ENCODE results near the gene PLA2G12A.

The PLA2G12A gene

DNA sequence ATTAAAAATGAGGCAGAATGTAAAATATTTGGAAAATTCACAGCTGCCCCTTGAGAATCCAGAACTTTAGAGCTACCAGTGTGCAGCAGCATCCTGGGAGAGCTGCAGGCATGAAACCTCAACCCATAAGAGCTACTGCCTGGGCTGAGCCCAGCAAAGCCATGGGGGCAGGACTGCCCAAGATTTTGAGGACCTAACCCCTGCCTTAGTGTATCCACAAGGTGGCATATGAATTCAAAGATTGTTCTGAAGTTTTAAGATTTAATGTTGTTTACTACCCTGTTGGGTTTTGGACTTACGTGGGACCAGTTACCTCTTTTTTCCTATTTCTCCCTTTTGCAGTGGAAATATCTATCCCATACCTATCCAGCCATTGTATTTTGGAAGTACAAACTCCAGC is 53.0 kb downstream of the PLA2G12A start:
- no peak for DNase-seq (ENCODE audit: low spot score)

- DNase-seq (ENCODE audit: low spot score), result no peak
These were observed 54.0 kb downstream of the PLA2G12A start for GRCh38 chr4:109675843-109676242.

DNA sequence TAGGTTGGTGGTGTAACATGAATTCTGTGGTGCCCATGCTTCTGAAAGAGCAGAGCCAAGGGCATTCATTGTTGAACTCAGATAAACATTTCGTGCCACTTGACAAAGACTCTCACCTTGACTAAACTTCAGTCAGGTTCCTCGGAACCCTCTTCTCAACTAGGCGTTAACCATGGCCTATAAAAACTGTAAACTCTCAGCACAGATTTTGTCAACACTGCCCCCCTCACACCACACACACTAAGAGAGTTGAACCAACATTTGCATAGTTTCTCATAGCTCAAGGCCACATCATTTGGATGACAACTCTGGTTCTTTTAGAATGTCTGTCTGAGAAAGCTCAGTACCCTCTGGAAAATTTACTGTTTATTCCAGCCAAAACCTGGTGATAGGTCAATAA is 54.7 kb downstream of the PLA2G12A start:
- DNase-seq (ENCODE audit: low spot score), result no peak

- no peak for DNase-seq (ENCODE audit: low spot score)
These were observed 56.6 kb downstream of the PLA2G12A start for GRCh38 chr4:109673303-109673702.

- no peak for DNase-seq (ENCODE audit: low spot score)
These were observed 57.5 kb downstream of the PLA2G12A start for GRCh38 chr4:109672169-109672930.

- DNase-seq (ENCODE audit: low spot score), result no peak
These were observed 58.5 kb downstream of the PLA2G12A start for GRCh38 chr4:109671350-109671749.

- no peak for DNase-seq (ENCODE audit: low spot score)
These were observed 63.9 kb downstream of the PLA2G12A start for GRCh38 chr4:109665783-109666485.

DNA sequence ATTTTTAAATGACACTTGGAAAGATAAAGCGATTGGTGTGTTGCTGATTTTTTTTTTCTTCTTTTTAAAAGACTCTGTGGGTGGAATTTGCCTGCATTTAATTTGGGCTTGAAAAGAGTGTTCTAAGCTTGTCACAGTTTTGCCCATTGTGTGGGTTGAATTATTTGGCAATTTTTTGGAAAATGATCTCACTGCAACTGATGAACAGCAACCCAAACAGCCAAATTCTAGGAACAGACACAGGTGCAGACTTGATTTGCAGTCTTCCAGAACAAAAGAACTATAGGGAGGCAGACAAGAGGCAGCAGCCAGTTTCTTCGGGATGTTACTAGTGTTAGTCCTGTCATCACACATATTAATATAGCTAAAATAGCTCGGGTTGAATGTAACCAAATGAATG is 67.1 kb downstream of the PLA2G12A start:
- DNase-seq (ENCODE audit: low spot score), result no peak

- DNase-seq (ENCODE audit: low spot score), result no peak
These were observed 67.8 kb downstream of the PLA2G12A start for GRCh38 chr4:109662116-109662515.
